Vagina (tissue), 2 donors: ENCODE data around the gene CHRNA4.

ENCODE experiments used
- CTCF ChIP-seq, 3 experiments: fragments of 450-650 bp in 2 of 3; fragments of 200-600 bp in 1 of 3; sonication (generic) in 1 of 3; IDR thresholded peaks; one replicate each; pipeline ENCODE4 v1.5.1; 2017 to 2019; ENCODE audit warnings: antibody characterized with exemption in 3 of 3, mild to moderate bottlenecking in 2 of 3, moderate library complexity in 2 of 3
- POLR2A ChIP-seq, 2 donors: fragments of 450-650 bp; IDR thresholded peaks; one replicate each; pipeline ENCODE4 v1.6.1; 2017; ENCODE audit warnings: antibody characterized with exemption in 2 of 2, mild to moderate bottlenecking in 2 of 2, moderate library complexity in 2 of 2
- POLR2AphosphoS5 ChIP-seq, 2 donors: sonication (generic); formaldehyde crosslinking; IDR thresholded peaks; one replicate each; pipeline ENCODE4 v1.9.0; 2017; ENCODE audit warnings: antibody characterized with exemption in 2 of 2, mild to moderate bottlenecking in 2 of 2, low read depth in 1 of 2; ENCODE audit not compliant: insufficient read depth in 1 of 2

GRCh38 chr20:63373996-63374395 is 12.8 kb upstream of the CHRNA4 start:
- TF ChIP-seq POLR2A (IDR thresholded peaks at IDR 0.05): no peak
- no peak for TF ChIP-seq CTCF (IDR thresholded peaks at IDR 0.05)
- no peak for TF ChIP-seq POLR2AphosphoS5 (IDR thresholded peaks at IDR 0.05; ENCODE audit: insufficient read depth in 1 of 2, low read depth in 1 of 2)
